A549 (cell line): ENCODE results near the gene MYBPC2. TPM values are rescaled to one million over a fixed set of nuclear protein-coding genes. Genes with fewer than 3 reads are reported as not detected.

Source experiments
- ATAC-seq, 2 experiments: fragments of 200-7000 bp in 1 of 2; fragments of >200 bp in 1 of 2; cut with Nextera tagmentation in 1 of 2; cut with Tn5 transposase in 1 of 2; 3 replicates each; pipeline versions ENCODE4 v1.8.0 to v1.9.1; 2018 to 2020; ENCODE audit warnings: mild to moderate bottlenecking in 1 of 2, moderate library complexity in 1 of 2
- CTCF ChIA-PET: fragments of 300-600 bp; sonication (Branson Sonifier 250); formaldehyde crosslinking; extraction: SDS; loops from one replicate; lab custom pipeline; 2021; ENCODE audit warnings: antibody characterized with exemption, inconsistent platforms; lab: Yijun Ruan, JAX
- POLR2A ChIA-PET: fragments of 350-600 bp; formaldehyde crosslinking; extraction: SDS; loops from one replicate; lab custom pipeline; 2021; ENCODE audit warnings: antibody characterized with exemption, inconsistent platforms; lab: Yijun Ruan, JAX
- DNase-seq, 2 experiments: peaks; one replicate each; pipeline versions ENCODE4 v3.0.0 to v3.0.0-alpha.2; 2011 to 2016; ENCODE audit warnings: low read depth in 1 of 2, low spot score in 1 of 2
- FAIRE-seq: peaks from 2 replicates; lab custom pipeline; 2011; peaks lifted over from hg19 to GRCh38; lab: Jason Lieb, UNC
- H3K27ac ChIP-seq, 2 experiments: fragments of >200 bp; sonication (Bioruptor Twin); formaldehyde crosslinking; 3 replicates each; pipeline ENCODE4 v1.5.1; 2016 to 2017
- H3K4me1 ChIP-seq: fragments of >200 bp; sonication (Bioruptor Twin); formaldehyde crosslinking; 3 replicates; pipeline ENCODE4 v1.6.1; 2016
- H3K4me2 ChIP-seq: fragments of >200 bp; sonication (Bioruptor Twin); formaldehyde crosslinking; 3 replicates; pipeline ENCODE4 v1.6.1; 2016
- H3K4me3 ChIP-seq: fragments of >200 bp; sonication (Bioruptor Twin); formaldehyde crosslinking; 3 replicates; pipeline ENCODE4 v1.5.1; 2016
- H3K9me3 ChIP-seq: fragments of >200 bp; sonication (Bioruptor Twin); formaldehyde crosslinking; 3 replicates; pipeline ENCODE4 v1.6.1; 2016
- CBX2 ChIP-seq: fragments of 200-600 bp; sonication (generic); IDR thresholded peaks from 2 replicates; pipeline ENCODE4 v1.6.1; 2016; ENCODE audit warnings: low read depth, mild to moderate bottlenecking, borderline replicate concordance
- CEBPB ChIP-seq, 2 experiments: fragments of >200 bp in 1 of 2; sonication (Bioruptor Twin) in 1 of 2; formaldehyde crosslinking in 1 of 2; IDR thresholded peaks; 2 replicates each; pipeline ENCODE4 v1.6.1; 2012 to 2016
- CHD2 ChIP-seq: fragments of 150-350 bp; IDR thresholded peaks from 2 replicates; pipeline ENCODE4 v1.6.1; 2014; ENCODE audit warnings: low read length; ENCODE audit not compliant: partially characterized antibody
- CHD4 ChIP-seq: fragments of 200-600 bp; sonication (generic); IDR thresholded peaks from 2 replicates; pipeline ENCODE4 v1.6.1; 2016; ENCODE audit warnings: antibody characterized with exemption, mild to moderate bottlenecking, borderline replicate concordance
- EHF ChIP-seq: fragments of 250-450 bp; sonication (Bioruptor Pico); IDR thresholded peaks from 2 replicates; pipeline ENCODE4 v1.5.0; 2020; ENCODE audit warnings: mild to moderate bottlenecking
- EHMT2 ChIP-seq: fragments of 200-600 bp; sonication (generic); IDR thresholded peaks from 2 replicates; pipeline ENCODE4 v1.6.1; 2016; ENCODE audit warnings: antibody characterized with exemption, low read depth, mild to moderate bottlenecking, moderate library complexity
- EP300 ChIP-seq, 2 experiments: fragments of >200 bp; sonication (Bioruptor Twin); formaldehyde crosslinking; IDR thresholded peaks; 2 replicates in 1 of 2; 3 replicates in 1 of 2; pipeline ENCODE4 v1.6.1; 2016 to 2017
- ESRRA ChIP-seq: fragments of 150-350 bp; IDR thresholded peaks from 2 replicates; pipeline ENCODE4 v1.6.1; 2014; ENCODE audit warnings: mild to moderate bottlenecking, low read length, borderline replicate concordance
- FOSB ChIP-seq: fragments of 250-450 bp; sonication (Bioruptor Pico); IDR thresholded peaks from 2 replicates; pipeline ENCODE4 v1.5.0; 2020; ENCODE audit warnings: mild to moderate bottlenecking, moderate library complexity
- FOSL2 ChIP-seq, 2 experiments: fragments of 450-650 bp in 1 of 2; fragments of >200 bp in 1 of 2; sonication (Bioruptor Twin) in 1 of 2; formaldehyde crosslinking; IDR thresholded peaks; 2 replicates each; pipeline versions ENCODE4 v1.5.0 to v1.6.1; 2016 to 2020; ENCODE audit warnings: mild to moderate bottlenecking in 1 of 2, moderate library complexity in 1 of 2
- GATA3 ChIP-seq: IDR thresholded peaks from 2 replicates; pipeline ENCODE4 v1.6.1; 2012; ENCODE audit warnings: borderline replicate concordance
- HEYL ChIP-seq: fragments of 250-450 bp; sonication (Bioruptor Pico); IDR thresholded peaks from 2 replicates; pipeline ENCODE4 v1.8.0; 2021; ENCODE audit warnings: mild to moderate bottlenecking, moderate library complexity
- HOXA7 ChIP-seq: fragments of 250-450 bp; sonication (Bioruptor Pico); IDR thresholded peaks from 2 replicates; pipeline ENCODE4 v1.5.0; 2020; ENCODE audit warnings: mild to moderate bottlenecking, moderate library complexity
- HOXB13 ChIP-seq: fragments of 250-450 bp; sonication (Bioruptor Pico); IDR thresholded peaks from 2 replicates; pipeline ENCODE4 v1.5.0; 2020; ENCODE audit warnings: low read depth, mild to moderate bottlenecking, moderate library complexity
- KDM1A ChIP-seq: fragments of 200-600 bp; sonication (generic); IDR thresholded peaks from 2 replicates; pipeline ENCODE4 v1.6.1; 2016; ENCODE audit warnings: low read depth, mild to moderate bottlenecking
- MAFK ChIP-seq: fragments of 450-650 bp; IDR thresholded peaks from 2 replicates; pipeline ENCODE4 v1.6.1; 2014; ENCODE audit not compliant: partially characterized antibody
- MYC ChIP-seq: IDR thresholded peaks from 2 replicates; pipeline ENCODE4 v1.6.1; 2012; ENCODE audit warnings: mild to moderate bottlenecking, inconsistent platforms, low read length, improper control_type of control experiment, borderline replicate concordance
- NFE2L2 ChIP-seq: fragments of 150-350 bp; conservative IDR thresholded peaks from 2 replicates; pipeline ENCODE4 v1.6.1; 2014; ENCODE audit warnings: low read length
- NR3C1 ChIP-seq: fragments of >200 bp; sonication (Bioruptor Twin); formaldehyde crosslinking; IDR thresholded peaks from 3 replicates; pipeline ENCODE4 v1.6.1; 2017
- PBX3 ChIP-seq: IDR thresholded peaks from 2 replicates; pipeline ENCODE4 v1.6.1; 2012
- POLR2A ChIP-seq: IDR thresholded peaks from 2 replicates; pipeline ENCODE4 v1.6.1; 2012; ENCODE audit warnings: mild to moderate bottlenecking, low read length
- RAD21 ChIP-seq, 2 experiments: fragments of >200 bp in 1 of 2; sonication (Bioruptor Twin) in 1 of 2; formaldehyde crosslinking in 1 of 2; IDR thresholded peaks in 1 of 2; conservative IDR thresholded peaks in 1 of 2; 2 replicates in 1 of 2; 3 replicates in 1 of 2; pipeline ENCODE4 v1.6.1; 2012 to 2018; ENCODE audit warnings: inconsistent platforms in 1 of 2
- RARB ChIP-seq: fragments of 250-450 bp; sonication (Bioruptor Pico); IDR thresholded peaks from 2 replicates; pipeline ENCODE4 v1.8.0; 2021; ENCODE audit warnings: mild to moderate bottlenecking, moderate library complexity
- RCOR1 ChIP-seq: fragments of 150-350 bp; IDR thresholded peaks from 2 replicates; pipeline ENCODE4 v1.6.1; 2014; ENCODE audit warnings: antibody characterized with exemption, low read length, low read depth
- RFX5 ChIP-seq: fragments of 450-650 bp; IDR thresholded peaks from 2 replicates; pipeline ENCODE4 v1.7.1; 2014; ENCODE audit warnings: antibody characterized with exemption, mild to moderate bottlenecking, moderate library complexity
- TP53 ChIP-seq: fragments of 250-450 bp; sonication (Bioruptor Pico); IDR thresholded peaks from 2 replicates; pipeline ENCODE4 v1.5.0; 2021; ENCODE audit warnings: mild to moderate bottlenecking, moderate library complexity
- ZFP36 ChIP-seq: fragments of 450-650 bp; IDR thresholded peaks from 2 replicates; pipeline ENCODE4 v1.6.1; 2014; ENCODE audit warnings: borderline replicate concordance; ENCODE audit not compliant: partially characterized antibody
- ZSCAN20 ChIP-seq: fragments of 250-450 bp; sonication (Bioruptor Pico); IDR thresholded peaks from 2 replicates; pipeline ENCODE4 v1.8.0; 2022; ENCODE audit warnings: mild to moderate bottlenecking, moderate library complexity
- WGBS: methylation state at CpG from one replicate; pipeline ENCODE4 v1.1.6; 2017; ENCODE audit errors: missing lambda C conversion rate; 5-methylcytosine and 5-hydroxymethylcytosine counted together
- polyA plus RNA-seq, 4 experiments: library from polyadenylated mRNA; depleted of rRNA in 3 of 4; stranded (reverse); fragments of >200 nt; fragmentation: RNase III in 1 of 4; extraction: RNeasy Plus Mini Kit Qiagen cat#74134 plus additional on column Dnase treatment in 1 of 4; gene quantifications; 2 replicates in 3 of 4; 3 replicates in 1 of 4; pipeline ENCODE4 v1.2.3, GENCODE V29; 2011 to 2017

MYBPC2 gene
- polyA plus RNA-seq, 2 of the 4 experiments (the other 2 are of a cell fraction) = 0.10 TPM; not detected in 1

- no peak overlapping the region for H3K4me2 ChIP-seq
- ATAC-seq (no peak), FAIRE-seq (no peak), DNase-seq (no peak)
- H3K4me3 ChIP-seq = no peak overlapping the region
- no peak for TF ChIP-seq KDM1A
- TF ChIP-seq RCOR1 = no peak
- TF ChIP-seq HOXB13 (CRISPR knock-in tag) = no peak
- no peak for TF ChIP-seq RARB
- TF ChIP-seq ZSCAN20 (CRISPR knock-in tag) = no peak
- no peak for TF ChIP-seq EHF (CRISPR knock-in tag)
- no peak for TF ChIP-seq NFE2L2
- TF ChIP-seq HOXA7 (CRISPR knock-in tag) = no peak
- no peak for TF ChIP-seq FOSB (CRISPR knock-in tag)
- TF ChIP-seq HEYL (CRISPR knock-in tag) = no peak
- no peak for TF ChIP-seq CHD4
- TF ChIP-seq ESRRA = no peak
- TF ChIP-seq PBX3 = no peak
- no peak for TF ChIP-seq RFX5
- no peak for TF ChIP-seq FOSL2 (IDR thresholded peaks at IDR 0.05)
- TF ChIP-seq FOSL2 (CRISPR knock-in tag; IDR thresholded peaks at IDR 0.05) = no peak
- TF ChIP-seq EHMT2 = no peak
- TF ChIP-seq TP53 = no peak
- no peak for TF ChIP-seq RAD21 (conservative IDR thresholded peaks at IDR 0.05 in 1 of 2, IDR thresholded peaks at IDR 0.05 in 1 of 2)
- no peak for TF ChIP-seq MYC
- no peak for TF ChIP-seq MAFK
- ChIA-PET POLR2A (no interaction called here), CTCF (no interaction called here)
- WGBS = 92% methylated on average over 8 of the region's 10 CpGs
- peaks cover 8% of the 10 kb centered on the region; the same call in 2 of the 3 replicates for H3K4me1 ChIP-seq
- no peaks in the 10 kb centered on the region for H3K9me3 ChIP-seq
- no peak overlapping the region for H3K27ac ChIP-seq
These were observed 74.0 kb downstream of the MYBPC2 start for GRCh38 chr19:50506700-50507099.

- CTCF ChIA-PET = interaction anchor here (1.9 kb wide), 1 partner anchor 138 kb away, joined by 7 read pairs; no protein-coding TSS in a partner anchor
- TF ChIP-seq POLR2A (0 out of 2 replicates have a peak, but pooled peaks have one; percentile 9), ZFP36 (no peak)
- WGBS = 75% methylated on average over 8 of the region's 8 CpGs
- H3K4me2 ChIP-seq = no peak overlapping the region
- DNase-seq (no peak), ATAC-seq (no peak), FAIRE-seq (no peak)
- POLR2A ChIA-PET = no interaction called here
- no peak overlapping the region for H3K4me3 ChIP-seq
- peaks cover 12% of the 10 kb centered on the region; the same call in 2 of the 3 replicates for H3K4me1 ChIP-seq
- no peaks in the 10 kb centered on the region for H3K9me3 ChIP-seq
- H3K27ac ChIP-seq = no peak overlapping the region
These were observed 74.7 kb downstream of the MYBPC2 start for GRCh38 chr19:50507376-50507775.

- TF ChIP-seq GATA3 (no peak), ESRRA (no peak), EHMT2 (no peak), CEBPB (IDR thresholded peaks at IDR 0.05) (no peak), MYC (no peak), CBX2 (no peak), EP300 (IDR thresholded peaks at IDR 0.05) (no peak), NR3C1 (no peak), FOSL2 (IDR thresholded peaks at IDR 0.05) (no peak), FOSL2 (CRISPR knock-in tag; IDR thresholded peaks at IDR 0.05) (no peak), MAFK (no peak), CHD2 (no peak), CHD4 (no peak), FOSB (CRISPR knock-in tag) (no peak)
- Histone ChIP-seq H3K9me3 (no peaks in the 10 kb centered on the region), H3K27ac (no peak overlapping the region), H3K4me2 (no peak overlapping the region), H3K4me1 (peaks cover 12% of the 10 kb centered on the region; the same call in 2 of the 3 replicates), H3K4me3 (no peak overlapping the region)
- no peak for FAIRE-seq
- ChIA-PET POLR2A (interaction anchor here (0.6 kb wide), 1 partner anchor 18 kb away, joined by 3 read pairs; no protein-coding TSS in a partner anchor), CTCF (interaction anchor here (1.6 to 2.0 kb wide), 4 partner anchors 30 to 140 kb away, joined by 3 to 11 read pairs (median 6); no protein-coding TSS in a partner anchor)
- no peak for DNase-seq
- WGBS = 87% methylated on average over 3 of the region's 3 CpGs
- ATAC-seq = no peak
These were observed 76.1 kb downstream of the MYBPC2 start for GRCh38 chr19:50508843-50509190.
